HCT116 (cell line): Measurements from ENCODE around the gene GFER. TPM values are rescaled to one million over a fixed set of nuclear protein-coding genes. Genes with fewer than 3 reads are reported as not detected.
A peak's percentile ranks its signal among the peaks of the same experiment; 100 is the strongest.

Source experiments
- ATAC-seq: fragments of 200-7000 bp; cut with Tn5 transposase; 2 replicates; pipeline ENCODE4 v1.9.1; 2020; ENCODE audit warnings: mild to moderate bottlenecking, moderate library complexity
- BruUV-seq: library from RNA; stranded (reverse); fragments of 400-500 nt; replicated peaks from 2 replicates; lab custom pipeline; 2021; lab: Mats Ljungman, UMichigan
- CTCF ChIA-PET: fragments of 300-600 bp; sonication (Branson Sonifier 250); formaldehyde crosslinking; loops from one replicate; lab custom pipeline; 2021; ENCODE audit warnings: antibody characterized with exemption; lab: Charles Lee
- POLR2A ChIA-PET: fragments of 300-600, 350-600 bp; sonication (Branson Sonifier 250); formaldehyde crosslinking; loops from one replicate; lab custom pipeline; 2021; ENCODE audit warnings: antibody characterized with exemption; lab: Charles Lee
- RAD21 ChIA-PET, 2 experiments: fragments of 300-600 bp; sonication (Branson Sonifier 250); formaldehyde crosslinking; loops; one replicate each; lab custom pipeline; 2023; ENCODE audit warnings: low total read pairs in 2 of 2; ENCODE audit not compliant: uncharacterized antibody in 2 of 2, unreplicated experiment in 2 of 2, low non-redundant PET in 1 of 2; lab: Charles Lee
- DNase-seq: peaks from one replicate; pipeline ENCODE4 v3.0.0-alpha.2; 2010; ENCODE audit warnings: low read depth, low spot score
- H2AFZ ChIP-seq: fragments of 200-600 bp; shearing (Covaris generic), sonication (generic); 2 replicates; pipeline ENCODE4 v1.6.1; 2017; ENCODE audit warnings: low read depth, mixed run types, mixed read lengths, antibody characterized with exemption, low read length; ENCODE audit not compliant: poor library complexity, severe bottlenecking
- H3K27ac ChIP-seq: 2 replicates; pipeline ENCODE4 v1.5.1; 2012; ENCODE audit warnings: low read depth, low read length
- H3K27me3 ChIP-seq: fragments of 200-600 bp; sonication (generic); 2 replicates; pipeline ENCODE4 v1.6.1; 2016; ENCODE audit warnings: mixed run types, low read length, mixed read lengths; ENCODE audit not compliant: insufficient read depth
- H3K36me3 ChIP-seq, 2 experiments: fragments of 200-500 bp in 1 of 2; fragments of 200-600 bp in 1 of 2; sonication (Bioruptor generic) in 1 of 2; sonication (generic) in 1 of 2; 2 replicates each; pipeline versions ENCODE4 v1.5.1 to v1.6.1; 2014 to 2016; ENCODE audit warnings: low read length in 2 of 2, inconsistent platforms in 1 of 2, mixed read lengths in 1 of 2, mixed run types in 1 of 2; ENCODE audit not compliant: insufficient read depth in 2 of 2, control insufficient read depth in 1 of 2
- H3K4me1 ChIP-seq, 2 experiments: fragments of 200-600 bp in 1 of 2; sonication (generic) in 1 of 2; 2 replicates each; pipeline versions ENCODE4 v1.5.1 to v1.6.1; 2012 to 2017; ENCODE audit warnings: low read length in 2 of 2, inconsistent platforms in 1 of 2, mild to moderate bottlenecking in 1 of 2, mixed read lengths in 1 of 2, mixed run types in 1 of 2, moderate library complexity in 1 of 2; ENCODE audit not compliant: insufficient read depth in 2 of 2, control insufficient read depth in 1 of 2
- H3K4me2 ChIP-seq: fragments of 200-600 bp; sonication (generic); 2 replicates; pipeline ENCODE4 v1.6.1; 2017; ENCODE audit warnings: mixed run types, low read length, mixed read lengths
- H3K4me3 ChIP-seq, 2 experiments: fragments of 200-600 bp in 1 of 2; sonication (generic) in 1 of 2; replicated peaks in 1 of 2; 2 replicates each; pipeline ENCODE4 v1.5.1; 2011 to 2016; ENCODE audit warnings: low read length in 2 of 2, control low read depth in 1 of 2, low read depth in 1 of 2, mild to moderate bottlenecking in 1 of 2, mixed read lengths in 1 of 2, mixed run types in 1 of 2
- H3K79me2 ChIP-seq: fragments of 200-600 bp; sonication (generic); 2 replicates; pipeline ENCODE4 v1.6.1; 2017; ENCODE audit warnings: mild to moderate bottlenecking, mixed run types, low read length, moderate library complexity, mixed read lengths; ENCODE audit not compliant: insufficient read depth
- H3K9ac ChIP-seq: fragments of 200-600 bp; sonication (generic); 2 replicates; pipeline ENCODE4 v1.6.1; 2016; ENCODE audit warnings: low read length, mixed read lengths
- H3K9me2 ChIP-seq: fragments of 200-600 bp; sonication (generic), shearing (Covaris generic); 2 replicates; pipeline ENCODE4 v1.6.1; 2017; ENCODE audit warnings: mixed run types, mild to moderate bottlenecking, moderate library complexity; ENCODE audit not compliant: insufficient read depth
- H3K9me3 ChIP-seq, 2 experiments: fragments of 200-500 bp in 1 of 2; fragments of 200-600 bp in 1 of 2; sonication (Bioruptor generic) in 1 of 2; sonication (generic) in 1 of 2; 2 replicates each; pipeline ENCODE4 v1.6.1; 2014 to 2017; ENCODE audit warnings: low read length in 2 of 2, mixed read lengths in 2 of 2, inconsistent platforms in 1 of 2, low read depth in 1 of 2, mild to moderate bottlenecking in 1 of 2, mixed run types in 1 of 2, moderate library complexity in 1 of 2; ENCODE audit not compliant: control insufficient read depth in 1 of 2, insufficient read depth in 1 of 2
- H4K20me1 ChIP-seq: fragments of 200-600 bp; sonication (generic), shearing (Covaris generic); 2 replicates; pipeline ENCODE4 v1.6.1; 2017; ENCODE audit warnings: mixed run types, mild to moderate bottlenecking, moderate library complexity; ENCODE audit not compliant: insufficient read depth
- CBX3 ChIP-seq: IDR thresholded peaks from 2 replicates; pipeline ENCODE4 v1.6.1; 2012; ENCODE audit warnings: low read depth
- ELF1 ChIP-seq: IDR thresholded peaks from 2 replicates; pipeline ENCODE4 v1.6.1; 2012; ENCODE audit warnings: low read depth, borderline replicate concordance
- JUND ChIP-seq: IDR thresholded peaks from 2 replicates; pipeline ENCODE4 v1.6.1; 2012
- POLR2A ChIP-seq: IDR thresholded peaks from 2 replicates; pipeline ENCODE4 v1.7.0; 2011; ENCODE audit warnings: borderline replicate concordance; ENCODE audit not compliant: insufficient read depth, insufficient read length; ENCODE audit errors: extremely low read depth
- RAD21 ChIP-seq: IDR thresholded peaks from 2 replicates; pipeline ENCODE4 v1.6.1; 2012; ENCODE audit warnings: low read depth, mild to moderate bottlenecking
- SRF ChIP-seq: IDR thresholded peaks from 2 replicates; pipeline ENCODE4 v1.6.1; 2012; ENCODE audit warnings: low read depth
- TCF7L2 ChIP-seq: IDR thresholded peaks from 2 replicates; pipeline ENCODE4 v1.7.0; 2011; ENCODE audit warnings: borderline replicate concordance, inconsistent platforms; ENCODE audit not compliant: insufficient read depth, insufficient read length; ENCODE audit errors: extremely low read depth
- YY1 ChIP-seq: IDR thresholded peaks from 2 replicates; pipeline ENCODE4 v1.6.1; 2011; ENCODE audit warnings: low read length, low read depth, moderate library complexity, mild to moderate bottlenecking; ENCODE audit not compliant: insufficient replicate concordance; ENCODE audit errors: extremely low read depth
- ZFX ChIP-seq: fragments of 450-650 bp; IDR thresholded peaks from 2 replicates; pipeline ENCODE4 v1.6.1; 2017
- intact Hi-C: fragments of 100-400 bp; cut with micrococcal nuclease; formaldehyde crosslinking; loops from 2 replicates; pipeline ENCODE4 v1.10.0; 2022
- total RNA-seq: library from RNA; stranded (reverse); gene quantifications from one replicate; pipeline ENCODE4 v1.2.1, GENCODE V29; 2021; ENCODE audit not compliant: unreplicated experiment
- TF ChIP-seq, protein P1 (sequence below): IDR thresholded peaks from 2 replicates; pipeline ENCODE4 v1.6.1; 2011; ENCODE audit warnings: mild to moderate bottlenecking, low read length, moderate library complexity; ENCODE audit not compliant: insufficient replicate concordance; ENCODE audit errors: extremely low read depth
- TF ChIP-seq, protein P2 (sequence below): IDR thresholded peaks from 2 replicates; pipeline ENCODE4 v1.6.1; 2012
- TF ChIP-seq, protein P3 (sequence below): IDR thresholded peaks from 2 replicates; pipeline ENCODE4 v1.6.1; 2012; ENCODE audit warnings: low read depth
- TF ChIP-seq, protein P4 (sequence below): IDR thresholded peaks from 2 replicates; pipeline ENCODE4 v1.6.1; 2012

Gene GFER
- total RNA-seq, 1 experiment from 2014 or later: 47.3 TPM

DNA sequence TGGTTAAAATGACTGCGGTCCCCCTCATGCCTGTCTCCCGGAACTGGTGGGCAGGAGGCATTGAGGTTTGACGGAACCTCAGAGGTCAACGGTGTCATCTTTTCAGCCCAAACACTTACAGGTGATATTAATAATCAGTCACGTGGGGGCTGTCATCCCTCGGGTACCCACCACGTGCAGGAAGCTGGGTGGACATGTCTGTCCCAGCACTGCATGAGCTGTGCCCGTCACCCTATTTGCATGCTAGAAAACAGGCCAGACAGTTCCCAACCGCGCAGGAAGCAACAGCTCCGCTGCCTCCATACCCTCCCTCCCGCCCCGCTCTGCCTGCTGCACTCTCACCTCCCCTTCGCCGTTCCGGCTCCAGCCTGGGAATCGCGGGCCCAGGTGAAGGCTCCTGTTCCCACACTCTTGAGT is 7.2 kb downstream of the GFER start (continued):
- TF ChIP-seq, protein P1, sequence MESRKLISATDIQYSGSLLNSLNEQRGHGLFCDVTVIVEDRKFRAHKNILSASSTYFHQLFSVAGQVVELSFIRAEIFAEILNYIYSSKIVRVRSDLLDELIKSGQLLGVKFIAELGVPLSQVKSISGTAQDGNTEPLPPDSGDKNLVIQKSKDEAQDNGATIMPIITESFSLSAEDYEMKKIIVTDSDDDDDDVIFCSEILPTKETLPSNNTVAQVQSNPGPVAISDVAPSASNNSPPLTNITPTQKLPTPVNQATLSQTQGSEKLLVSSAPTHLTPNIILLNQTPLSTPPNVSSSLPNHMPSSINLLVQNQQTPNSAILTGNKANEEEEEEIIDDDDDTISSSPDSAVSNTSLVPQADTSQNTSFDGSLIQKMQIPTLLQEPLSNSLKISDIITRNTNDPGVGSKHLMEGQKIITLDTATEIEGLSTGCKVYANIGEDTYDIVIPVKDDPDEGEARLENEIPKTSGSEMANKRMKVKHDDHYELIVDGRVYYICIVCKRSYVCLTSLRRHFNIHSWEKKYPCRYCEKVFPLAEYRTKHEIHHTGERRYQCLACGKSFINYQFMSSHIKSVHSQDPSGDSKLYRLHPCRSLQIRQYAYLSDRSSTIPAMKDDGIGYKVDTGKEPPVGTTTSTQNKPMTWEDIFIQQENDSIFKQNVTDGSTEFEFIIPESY: no peak
- TF ChIP-seq SRF (no peak), TCF7L2 (no peak), ELF1 (no peak)
- TF ChIP-seq, all 23 proteins: peak for 0

DNA sequence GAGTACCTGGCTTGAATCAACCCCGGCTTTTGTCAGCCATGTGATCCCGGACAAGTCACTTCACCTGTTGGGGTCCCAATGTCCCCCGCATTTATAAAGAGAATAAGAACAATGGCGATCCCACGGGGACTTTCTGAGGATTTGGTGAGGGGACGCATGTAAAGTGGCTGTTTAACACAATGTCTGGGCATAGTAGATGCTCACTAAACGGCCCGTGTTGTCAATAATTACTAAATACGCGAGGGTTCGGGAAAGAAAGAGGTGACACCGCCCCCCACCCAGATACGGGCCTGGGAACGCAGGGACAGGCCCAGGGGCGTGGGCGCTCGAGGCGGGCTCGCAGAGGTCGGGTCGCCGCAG is 7.6 kb downstream of the GFER start:
- DNase-seq: no peak
- peak overlapping the region; percentile 27; the same call in 1 of the 2 replicates for H3K4me2 ChIP-seq
- ChIA-PET CTCF (interaction anchor here (1.6 kb wide), 1 partner anchor 12 kb away, joined by 9 read pairs; no protein-coding TSS in a partner anchor), RAD21 (no interaction called here)
- H3K36me3 ChIP-seq: peaks cover 0 to 5% of the 10 kb centered on the region in 2 experiments; a peak in 1 of 4 replicates
- no peaks in the 10 kb centered on the region for H3K27me3 ChIP-seq
- ATAC-seq: no peak
- intact Hi-C loops: no loop called here
- no peak overlapping the region for H3K4me3 ChIP-seq
- H3K9me3 ChIP-seq: no peaks in the 10 kb centered on the region
- peaks cover 11 to 34% of the 10 kb centered on the region in 2 experiments; a peak in 3 of 4 replicates for H3K4me1 ChIP-seq
- BruUV-seq: no TSS peak
- no peak overlapping the region for H3K9ac ChIP-seq
- no peaks in the 10 kb centered on the region for H4K20me1 ChIP-seq
- H2AFZ ChIP-seq: no peak overlapping the region
- no peak overlapping the region for H3K27ac ChIP-seq
- TF ChIP-seq POLR2A (no peak), ZFX (no peak), YY1 (no peak), ELF1 (no peak), TCF7L2 (no peak), RAD21 (no peak), CBX3 (no peak), JUND (no peak)
- TF ChIP-seq, protein P2, sequence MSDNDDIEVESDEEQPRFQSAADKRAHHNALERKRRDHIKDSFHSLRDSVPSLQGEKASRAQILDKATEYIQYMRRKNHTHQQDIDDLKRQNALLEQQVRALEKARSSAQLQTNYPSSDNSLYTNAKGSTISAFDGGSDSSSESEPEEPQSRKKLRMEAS: no peak
- TF ChIP-seq, protein P3, sequence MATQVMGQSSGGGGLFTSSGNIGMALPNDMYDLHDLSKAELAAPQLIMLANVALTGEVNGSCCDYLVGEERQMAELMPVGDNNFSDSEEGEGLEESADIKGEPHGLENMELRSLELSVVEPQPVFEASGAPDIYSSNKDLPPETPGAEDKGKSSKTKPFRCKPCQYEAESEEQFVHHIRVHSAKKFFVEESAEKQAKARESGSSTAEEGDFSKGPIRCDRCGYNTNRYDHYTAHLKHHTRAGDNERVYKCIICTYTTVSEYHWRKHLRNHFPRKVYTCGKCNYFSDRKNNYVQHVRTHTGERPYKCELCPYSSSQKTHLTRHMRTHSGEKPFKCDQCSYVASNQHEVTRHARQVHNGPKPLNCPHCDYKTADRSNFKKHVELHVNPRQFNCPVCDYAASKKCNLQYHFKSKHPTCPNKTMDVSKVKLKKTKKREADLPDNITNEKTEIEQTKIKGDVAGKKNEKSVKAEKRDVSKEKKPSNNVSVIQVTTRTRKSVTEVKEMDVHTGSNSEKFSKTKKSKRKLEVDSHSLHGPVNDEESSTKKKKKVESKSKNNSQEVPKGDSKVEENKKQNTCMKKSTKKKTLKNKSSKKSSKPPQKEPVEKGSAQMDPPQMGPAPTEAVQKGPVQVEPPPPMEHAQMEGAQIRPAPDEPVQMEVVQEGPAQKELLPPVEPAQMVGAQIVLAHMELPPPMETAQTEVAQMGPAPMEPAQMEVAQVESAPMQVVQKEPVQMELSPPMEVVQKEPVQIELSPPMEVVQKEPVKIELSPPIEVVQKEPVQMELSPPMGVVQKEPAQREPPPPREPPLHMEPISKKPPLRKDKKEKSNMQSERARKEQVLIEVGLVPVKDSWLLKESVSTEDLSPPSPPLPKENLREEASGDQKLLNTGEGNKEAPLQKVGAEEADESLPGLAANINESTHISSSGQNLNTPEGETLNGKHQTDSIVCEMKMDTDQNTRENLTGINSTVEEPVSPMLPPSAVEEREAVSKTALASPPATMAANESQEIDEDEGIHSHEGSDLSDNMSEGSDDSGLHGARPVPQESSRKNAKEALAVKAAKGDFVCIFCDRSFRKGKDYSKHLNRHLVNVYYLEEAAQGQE: no peak
- TF ChIP-seq, protein P4, sequence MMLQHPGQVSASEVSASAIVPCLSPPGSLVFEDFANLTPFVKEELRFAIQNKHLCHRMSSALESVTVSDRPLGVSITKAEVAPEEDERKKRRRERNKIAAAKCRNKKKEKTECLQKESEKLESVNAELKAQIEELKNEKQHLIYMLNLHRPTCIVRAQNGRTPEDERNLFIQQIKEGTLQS: no peak
- TF ChIP-seq, protein P1: no peak
- TF ChIP-seq, all 23 proteins: peak for 0
- POLR2A ChIA-PET: no interaction called here
- Histone ChIP-seq H3K9me2 (no peaks in the 10 kb centered on the region), H3K79me2 (no peaks in the 10 kb centered on the region)
